ENCODE data around the gene DCC. TPM values are rescaled to one million over a fixed set of nuclear protein-coding genes. Genes with fewer than 3 reads are reported as not detected.

DCC gene
- total and polyA plus RNA-seq, 2 experiments from 2014 or later, result 0.53 to 0.73 TPM

DNA sequence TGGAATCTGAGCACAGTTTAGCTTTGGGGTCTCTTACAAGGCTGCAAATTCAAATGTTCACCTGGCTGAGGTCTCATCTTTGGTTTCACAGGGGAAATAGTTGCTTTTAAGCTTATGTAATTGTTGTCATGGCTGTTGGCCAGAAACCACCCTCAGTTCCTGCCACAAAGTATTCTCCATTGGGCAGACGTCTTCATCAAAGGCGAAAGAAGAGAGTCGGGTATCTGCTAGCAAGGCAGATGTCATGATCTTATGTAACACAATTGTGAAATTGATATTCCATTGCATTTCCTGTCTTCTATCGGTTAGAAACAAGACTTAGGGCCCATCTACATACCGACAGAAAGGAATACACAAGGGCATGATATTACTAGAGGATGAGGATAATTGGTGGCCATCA, 1068.3 kb downstream of the DCC start:
- Histone ChIP-seq H4K20me1 (replicated peaks; ENCODE audit: insufficient read depth) (no peaks in the 10 kb centered on the region), H3K4me3 (no peak overlapping the region), H3K36me3 (ENCODE audit: insufficient read depth) (no peaks in the 10 kb centered on the region), H3K4me2 (no peak overlapping the region), H3K27ac (ENCODE audit: low read depth) (no peak overlapping the region), H3K4me1 (ENCODE audit: insufficient read depth) (no peaks in the 10 kb centered on the region), H3K79me2 (replicated peaks; ENCODE audit: insufficient read depth) (no peaks in the 10 kb centered on the region), H3K9me2 (ENCODE audit: insufficient read depth) (no peaks in the 10 kb centered on the region), H3F3A (replicated peaks; ENCODE audit: low read depth) (no peaks in the 10 kb centered on the region), H2AFZ (no peak overlapping the region), H3K27me3 (ENCODE audit: insufficient read depth) (no peaks in the 10 kb centered on the region)
- no peak overlapping the region for H3K4me3 Mint-ChIP-seq
- DNase-seq (ENCODE audit: low spot score) (no peak), ATAC-seq (no peak)
- H3K4me1 Mint-ChIP-seq, result peaks cover 5% of the 10 kb centered on the region; the same call in 2 of the 3 replicates
- H3K36me3 Mint-ChIP-seq (ENCODE audit: low read depth), result no peaks in the 10 kb centered on the region
- TF ChIP-seq CREB1 (CRISPR knock-in tag; IDR thresholded peaks at IDR 0.05; ENCODE audit: low read depth) (no peak), JUNB (IDR thresholded peaks at IDR 0.05; ENCODE audit: unreplicated experiment) (no peak), POLR2AphosphoS5 (IDR thresholded peaks at IDR 0.05; ENCODE audit: low read depth) (no peak), EZH2 (IDR thresholded peaks at IDR 0.05; ENCODE audit: low read depth, unreplicated experiment) (no peak), ZNF331 (CRISPR knock-in tag; IDR thresholded peaks at IDR 0.05; ENCODE audit: low read depth) (no peak), ZNF114 (CRISPR knock-in tag; IDR thresholded peaks at IDR 0.05) (no peak), NANOG (IDR thresholded peaks at IDR 0.05; ENCODE audit: borderline replicate concordance) (no peak), EZH2phosphoT487 (IDR thresholded peaks at IDR 0.05; ENCODE audit: unreplicated experiment) (no peak), STAT1 (IDR thresholded peaks at IDR 0.05; ENCODE audit: unreplicated experiment) (no peak)
- TF ChIP-seq, protein P1, sequence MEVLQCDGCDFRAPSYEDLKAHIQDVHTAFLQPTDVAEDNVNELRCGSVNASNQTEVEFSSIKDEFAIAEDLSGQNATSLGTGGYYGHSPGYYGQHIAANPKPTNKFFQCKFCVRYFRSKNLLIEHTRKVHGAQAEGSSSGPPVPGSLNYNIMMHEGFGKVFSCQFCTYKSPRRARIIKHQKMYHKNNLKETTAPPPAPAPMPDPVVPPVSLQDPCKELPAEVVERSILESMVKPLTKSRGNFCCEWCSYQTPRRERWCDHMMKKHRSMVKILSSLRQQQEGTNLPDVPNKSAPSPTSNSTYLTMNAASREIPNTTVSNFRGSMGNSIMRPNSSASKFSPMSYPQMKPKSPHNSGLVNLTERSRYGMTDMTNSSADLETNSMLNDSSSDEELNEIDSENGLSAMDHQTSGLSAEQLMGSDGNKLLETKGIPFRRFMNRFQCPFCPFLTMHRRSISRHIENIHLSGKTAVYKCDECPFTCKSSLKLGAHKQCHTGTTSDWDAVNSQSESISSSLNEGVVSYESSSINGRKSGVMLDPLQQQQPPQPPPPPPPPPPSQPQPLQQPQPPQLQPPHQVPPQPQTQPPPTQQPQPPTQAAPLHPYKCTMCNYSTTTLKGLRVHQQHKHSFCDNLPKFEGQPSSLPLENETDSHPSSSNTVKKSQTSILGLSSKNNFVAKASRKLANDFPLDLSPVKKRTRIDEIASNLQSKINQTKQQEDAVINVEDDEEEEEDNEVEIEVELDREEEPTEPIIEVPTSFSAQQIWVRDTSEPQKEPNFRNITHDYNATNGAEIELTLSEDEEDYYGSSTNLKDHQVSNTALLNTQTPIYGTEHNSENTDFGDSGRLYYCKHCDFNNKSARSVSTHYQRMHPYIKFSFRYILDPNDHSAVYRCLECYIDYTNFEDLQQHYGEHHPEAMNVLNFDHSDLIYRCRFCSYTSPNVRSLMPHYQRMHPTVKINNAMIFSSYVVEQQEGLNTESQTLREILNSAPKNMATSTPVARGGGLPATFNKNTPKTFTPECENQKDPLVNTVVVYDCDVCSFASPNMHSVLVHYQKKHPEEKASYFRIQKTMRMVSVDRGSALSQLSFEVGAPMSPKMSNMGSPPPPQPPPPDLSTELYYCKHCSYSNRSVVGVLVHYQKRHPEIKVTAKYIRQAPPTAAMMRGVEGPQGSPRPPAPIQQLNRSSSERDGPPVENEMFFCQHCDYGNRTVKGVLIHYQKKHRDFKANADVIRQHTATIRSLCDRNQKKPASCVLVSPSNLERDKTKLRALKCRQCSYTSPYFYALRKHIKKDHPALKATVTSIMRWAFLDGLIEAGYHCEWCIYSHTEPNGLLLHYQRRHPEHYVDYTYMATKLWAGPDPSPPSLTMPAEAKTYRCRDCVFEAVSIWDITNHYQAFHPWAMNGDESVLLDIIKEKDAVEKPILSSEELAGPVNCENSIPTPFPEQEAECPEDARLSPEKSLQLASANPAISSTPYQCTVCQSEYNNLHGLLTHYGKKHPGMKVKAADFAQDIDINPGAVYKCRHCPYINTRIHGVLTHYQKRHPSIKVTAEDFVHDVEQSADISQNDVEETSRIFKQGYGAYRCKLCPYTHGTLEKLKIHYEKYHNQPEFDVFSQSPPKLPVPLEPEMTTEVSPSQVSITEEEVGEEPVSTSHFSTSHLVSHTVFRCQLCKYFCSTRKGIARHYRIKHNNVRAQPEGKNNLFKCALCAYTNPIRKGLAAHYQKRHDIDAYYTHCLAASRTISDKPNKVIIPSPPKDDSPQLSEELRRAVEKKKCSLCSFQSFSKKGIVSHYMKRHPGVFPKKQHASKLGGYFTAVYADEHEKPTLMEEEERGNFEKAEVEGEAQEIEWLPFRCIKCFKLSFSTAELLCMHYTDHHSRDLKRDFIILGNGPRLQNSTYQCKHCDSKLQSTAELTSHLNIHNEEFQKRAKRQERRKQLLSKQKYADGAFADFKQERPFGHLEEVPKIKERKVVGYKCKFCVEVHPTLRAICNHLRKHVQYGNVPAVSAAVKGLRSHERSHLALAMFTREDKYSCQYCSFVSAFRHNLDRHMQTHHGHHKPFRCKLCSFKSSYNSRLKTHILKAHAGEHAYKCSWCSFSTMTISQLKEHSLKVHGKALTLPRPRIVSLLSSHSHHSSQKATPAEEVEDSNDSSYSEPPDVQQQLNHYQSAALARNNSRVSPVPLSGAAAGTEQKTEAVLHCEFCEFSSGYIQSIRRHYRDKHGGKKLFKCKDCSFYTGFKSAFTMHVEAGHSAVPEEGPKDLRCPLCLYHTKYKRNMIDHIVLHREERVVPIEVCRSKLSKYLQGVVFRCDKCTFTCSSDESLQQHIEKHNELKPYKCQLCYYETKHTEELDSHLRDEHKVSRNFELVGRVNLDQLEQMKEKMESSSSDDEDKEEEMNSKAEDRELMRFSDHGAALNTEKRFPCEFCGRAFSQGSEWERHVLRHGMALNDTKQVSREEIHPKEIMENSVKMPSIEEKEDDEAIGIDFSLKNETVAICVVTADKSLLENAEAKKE (CRISPR knock-in tag; IDR thresholded peaks at IDR 0.05), result no peak
- TF ChIP-seq, protein P2, sequence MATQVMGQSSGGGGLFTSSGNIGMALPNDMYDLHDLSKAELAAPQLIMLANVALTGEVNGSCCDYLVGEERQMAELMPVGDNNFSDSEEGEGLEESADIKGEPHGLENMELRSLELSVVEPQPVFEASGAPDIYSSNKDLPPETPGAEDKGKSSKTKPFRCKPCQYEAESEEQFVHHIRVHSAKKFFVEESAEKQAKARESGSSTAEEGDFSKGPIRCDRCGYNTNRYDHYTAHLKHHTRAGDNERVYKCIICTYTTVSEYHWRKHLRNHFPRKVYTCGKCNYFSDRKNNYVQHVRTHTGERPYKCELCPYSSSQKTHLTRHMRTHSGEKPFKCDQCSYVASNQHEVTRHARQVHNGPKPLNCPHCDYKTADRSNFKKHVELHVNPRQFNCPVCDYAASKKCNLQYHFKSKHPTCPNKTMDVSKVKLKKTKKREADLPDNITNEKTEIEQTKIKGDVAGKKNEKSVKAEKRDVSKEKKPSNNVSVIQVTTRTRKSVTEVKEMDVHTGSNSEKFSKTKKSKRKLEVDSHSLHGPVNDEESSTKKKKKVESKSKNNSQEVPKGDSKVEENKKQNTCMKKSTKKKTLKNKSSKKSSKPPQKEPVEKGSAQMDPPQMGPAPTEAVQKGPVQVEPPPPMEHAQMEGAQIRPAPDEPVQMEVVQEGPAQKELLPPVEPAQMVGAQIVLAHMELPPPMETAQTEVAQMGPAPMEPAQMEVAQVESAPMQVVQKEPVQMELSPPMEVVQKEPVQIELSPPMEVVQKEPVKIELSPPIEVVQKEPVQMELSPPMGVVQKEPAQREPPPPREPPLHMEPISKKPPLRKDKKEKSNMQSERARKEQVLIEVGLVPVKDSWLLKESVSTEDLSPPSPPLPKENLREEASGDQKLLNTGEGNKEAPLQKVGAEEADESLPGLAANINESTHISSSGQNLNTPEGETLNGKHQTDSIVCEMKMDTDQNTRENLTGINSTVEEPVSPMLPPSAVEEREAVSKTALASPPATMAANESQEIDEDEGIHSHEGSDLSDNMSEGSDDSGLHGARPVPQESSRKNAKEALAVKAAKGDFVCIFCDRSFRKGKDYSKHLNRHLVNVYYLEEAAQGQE (IDR thresholded peaks at IDR 0.05; ENCODE audit: unreplicated experiment), result no peak
- TF ChIP-seq, protein P3, sequence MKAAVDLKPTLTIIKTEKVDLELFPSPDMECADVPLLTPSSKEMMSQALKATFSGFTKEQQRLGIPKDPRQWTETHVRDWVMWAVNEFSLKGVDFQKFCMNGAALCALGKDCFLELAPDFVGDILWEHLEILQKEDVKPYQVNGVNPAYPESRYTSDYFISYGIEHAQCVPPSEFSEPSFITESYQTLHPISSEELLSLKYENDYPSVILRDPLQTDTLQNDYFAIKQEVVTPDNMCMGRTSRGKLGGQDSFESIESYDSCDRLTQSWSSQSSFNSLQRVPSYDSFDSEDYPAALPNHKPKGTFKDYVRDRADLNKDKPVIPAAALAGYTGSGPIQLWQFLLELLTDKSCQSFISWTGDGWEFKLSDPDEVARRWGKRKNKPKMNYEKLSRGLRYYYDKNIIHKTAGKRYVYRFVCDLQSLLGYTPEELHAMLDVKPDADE (IDR thresholded peaks at IDR 0.05), result no peak
- TF ChIP-seq, protein P4, sequence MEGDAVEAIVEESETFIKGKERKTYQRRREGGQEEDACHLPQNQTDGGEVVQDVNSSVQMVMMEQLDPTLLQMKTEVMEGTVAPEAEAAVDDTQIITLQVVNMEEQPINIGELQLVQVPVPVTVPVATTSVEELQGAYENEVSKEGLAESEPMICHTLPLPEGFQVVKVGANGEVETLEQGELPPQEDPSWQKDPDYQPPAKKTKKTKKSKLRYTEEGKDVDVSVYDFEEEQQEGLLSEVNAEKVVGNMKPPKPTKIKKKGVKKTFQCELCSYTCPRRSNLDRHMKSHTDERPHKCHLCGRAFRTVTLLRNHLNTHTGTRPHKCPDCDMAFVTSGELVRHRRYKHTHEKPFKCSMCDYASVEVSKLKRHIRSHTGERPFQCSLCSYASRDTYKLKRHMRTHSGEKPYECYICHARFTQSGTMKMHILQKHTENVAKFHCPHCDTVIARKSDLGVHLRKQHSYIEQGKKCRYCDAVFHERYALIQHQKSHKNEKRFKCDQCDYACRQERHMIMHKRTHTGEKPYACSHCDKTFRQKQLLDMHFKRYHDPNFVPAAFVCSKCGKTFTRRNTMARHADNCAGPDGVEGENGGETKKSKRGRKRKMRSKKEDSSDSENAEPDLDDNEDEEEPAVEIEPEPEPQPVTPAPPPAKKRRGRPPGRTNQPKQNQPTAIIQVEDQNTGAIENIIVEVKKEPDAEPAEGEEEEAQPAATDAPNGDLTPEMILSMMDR (conservative IDR thresholded peaks at IDR 0.05; ENCODE audit: low read depth in 2 of 2), result no peak
- no peaks in the 10 kb centered on the region for H3K9me3 Mint-ChIP-seq
- no peak overlapping the region for H3K27ac Mint-ChIP-seq
- H3K27me3 Mint-ChIP-seq (ENCODE audit: insufficient read depth, low read depth, poor library complexity), result no peaks in the 10 kb centered on the region

Data from GM23338 (cell line).